Mesenteric fat pad (tissue), 1 donor: Measurements from ENCODE around the gene BCL3. TPM values are rescaled to one million over a fixed set of nuclear protein-coding genes. Genes with fewer than 3 reads are reported as not detected.

Source experiments
- DNase-seq: peaks from one replicate; pipeline ENCODE4 v3.0.0-alpha.2; 2020; ENCODE audit warnings: low spot score
- total RNA-seq: library from RNA; stranded (reverse); fragmentation: NEBNext Ultra II Directional; extraction: Animal tissue kit (Norgen Biotek cat#: 25700); gene quantifications from one replicate; pipeline ENCODE4 v1.2.1, GENCODE V29; 2021
- donor health status: DM: yes; HTN: yes; CAD: no.

Gene BCL3
- total RNA-seq, 1 donor from 2014 or later = 73.8 TPM

DNA sequence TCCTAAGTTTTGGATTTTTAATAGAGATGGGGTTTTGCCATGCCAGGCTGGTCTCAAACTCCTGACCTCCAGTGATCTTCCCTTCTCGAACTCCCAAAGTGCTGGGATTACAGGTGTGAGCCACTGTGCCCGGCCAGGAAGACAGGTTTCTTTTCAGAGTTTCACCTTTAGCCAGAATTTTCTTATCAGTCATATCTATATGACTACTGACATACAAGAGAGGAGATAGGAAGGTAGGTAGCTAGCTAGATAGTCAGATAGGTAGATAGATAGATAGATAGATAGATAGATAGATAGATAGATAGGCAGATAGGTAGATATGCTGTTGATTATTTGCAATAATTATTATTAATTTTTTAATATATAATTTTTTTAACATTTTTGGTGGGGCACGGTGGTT, 36.8 kb downstream of the BCL3 start:
- no peak for DNase-seq

DNA sequence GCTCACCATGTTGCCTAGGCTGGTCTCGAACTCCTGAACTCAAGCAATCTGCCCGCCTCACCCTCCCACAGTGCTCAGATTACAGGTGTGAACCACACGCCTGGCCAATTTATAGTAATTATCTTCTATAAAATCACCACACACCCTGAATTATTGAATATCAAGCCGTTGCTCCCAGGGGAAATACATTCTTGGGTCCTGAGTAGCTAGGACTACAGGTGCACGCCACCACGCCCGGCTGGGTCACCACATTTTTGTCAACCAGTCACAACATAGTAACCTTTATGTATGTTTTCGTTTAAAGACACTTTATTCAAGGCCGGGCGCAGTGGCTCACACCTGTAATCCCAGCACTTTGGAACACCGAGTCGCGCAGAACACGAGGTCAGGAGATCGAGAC, 37.5 kb downstream of the BCL3 start:
- no peak for DNase-seq

DNA sequence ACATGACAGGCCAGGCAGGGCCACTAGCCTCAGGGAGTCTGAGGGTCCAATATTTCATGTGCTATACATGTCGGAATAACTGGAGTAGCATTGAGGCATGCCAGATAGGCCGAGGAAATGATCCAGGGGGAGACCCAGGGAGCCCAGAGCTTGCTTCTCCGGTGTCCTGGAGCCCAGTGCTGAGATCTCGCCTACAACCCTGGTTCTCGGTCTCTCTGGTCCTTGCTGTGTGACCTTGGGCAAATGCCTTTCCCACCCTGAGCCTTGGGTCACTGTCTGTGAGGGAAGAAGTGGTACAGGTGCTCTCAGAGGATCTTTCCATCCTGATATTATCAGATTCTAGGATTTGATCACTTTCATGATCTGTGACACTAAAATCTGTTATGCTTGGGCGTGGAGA, 40.5 kb downstream of the BCL3 start:
- DNase-seq = no peak

DNA sequence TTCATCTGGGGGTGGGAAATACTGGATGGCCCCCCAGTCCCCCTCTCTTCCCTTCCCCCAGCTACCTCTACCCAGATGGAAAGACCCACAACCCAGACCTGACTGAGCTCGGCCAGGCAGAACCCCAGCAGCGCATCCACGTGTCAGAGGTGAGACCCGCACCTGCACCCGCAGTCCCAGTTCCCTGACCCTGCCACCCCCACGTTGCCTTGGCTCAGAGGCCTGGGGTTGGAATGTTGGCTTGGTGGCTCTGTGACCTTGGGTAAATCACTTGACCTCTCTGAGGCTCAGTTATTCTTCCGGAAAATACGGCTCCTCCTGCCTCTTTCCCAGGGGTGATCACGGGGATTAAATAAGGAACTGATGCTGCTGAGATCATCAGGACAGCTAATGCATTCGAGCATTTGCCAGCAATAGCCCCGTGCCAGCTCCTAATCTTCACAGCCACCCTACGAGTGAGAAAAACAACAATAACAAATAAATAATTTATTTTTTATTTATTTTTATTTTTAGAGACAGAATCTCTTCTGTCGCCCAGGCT, 41.5 kb downstream of the BCL3 start:
- DNase-seq = no peak

DNA sequence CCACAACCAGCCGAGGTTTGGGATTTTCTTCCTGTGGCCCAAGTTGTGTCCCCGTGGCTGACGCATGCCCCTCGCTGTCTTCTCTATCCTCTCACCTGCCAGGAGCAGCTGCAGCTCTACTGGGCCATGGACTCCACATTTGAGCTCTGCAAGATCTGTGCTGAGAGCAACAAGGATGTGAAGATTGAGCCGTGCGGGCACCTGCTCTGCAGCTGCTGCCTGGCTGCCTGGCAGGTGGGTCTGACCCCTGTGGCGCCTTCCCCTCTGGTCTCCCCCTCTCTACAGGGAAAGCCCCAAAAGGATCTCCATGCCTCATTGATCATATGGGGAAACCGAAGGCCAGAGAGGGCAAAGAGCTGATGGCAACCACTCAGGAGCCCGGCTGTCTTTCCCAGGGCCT, 43.8 kb downstream of the BCL3 start:
- no peak for DNase-seq

DNA sequence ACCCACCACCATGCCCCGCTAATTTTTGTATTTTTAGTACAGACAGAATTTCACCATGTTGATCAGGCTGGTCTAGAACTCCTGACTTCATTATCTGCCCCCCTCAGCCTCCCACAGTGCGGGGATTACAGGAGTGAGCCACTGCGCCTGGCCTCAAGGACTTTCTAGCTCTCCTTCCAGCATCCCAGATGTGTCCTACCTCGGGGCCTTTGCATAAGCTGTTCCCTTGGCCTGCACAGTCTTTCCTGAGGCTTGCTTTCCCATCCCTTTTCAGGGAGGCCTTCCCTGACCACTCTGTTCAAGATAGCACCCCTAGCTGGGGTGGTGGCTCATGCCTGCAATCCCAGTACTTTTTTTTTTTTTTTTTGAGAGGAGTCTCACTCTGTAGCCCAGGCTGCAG, 46.1 kb downstream of the BCL3 start:
- DNase-seq = no peak

DNA sequence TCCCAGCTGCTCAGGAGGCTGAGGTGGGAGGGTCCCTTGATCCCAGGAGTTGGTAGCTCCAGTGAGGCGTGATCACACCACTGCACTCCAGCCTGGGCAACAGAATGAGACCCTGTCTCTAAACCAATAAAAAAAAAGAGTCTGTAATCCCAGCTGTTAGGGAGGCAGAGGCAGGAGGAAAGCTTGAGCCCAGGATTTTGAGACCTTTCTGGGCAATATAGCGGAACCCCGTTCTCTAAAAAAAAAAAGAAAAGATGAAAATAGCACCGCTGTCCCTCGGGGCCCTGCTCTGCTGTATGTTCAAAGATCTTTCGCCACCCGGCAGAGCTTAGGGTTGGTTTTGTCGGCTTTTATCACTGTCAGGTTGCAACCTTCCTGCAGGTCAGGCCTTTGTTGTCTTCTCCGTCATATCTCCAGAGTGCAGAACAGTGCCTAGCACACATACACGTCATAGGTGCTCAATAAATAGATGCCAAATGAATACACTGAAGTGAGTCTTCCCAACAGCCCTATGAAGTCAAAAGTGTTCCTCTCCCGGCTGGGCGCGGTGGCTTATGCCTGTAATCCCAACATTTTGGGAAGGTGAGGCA, 47.0 kb downstream of the BCL3 start:
- no peak for DNase-seq

DNA sequence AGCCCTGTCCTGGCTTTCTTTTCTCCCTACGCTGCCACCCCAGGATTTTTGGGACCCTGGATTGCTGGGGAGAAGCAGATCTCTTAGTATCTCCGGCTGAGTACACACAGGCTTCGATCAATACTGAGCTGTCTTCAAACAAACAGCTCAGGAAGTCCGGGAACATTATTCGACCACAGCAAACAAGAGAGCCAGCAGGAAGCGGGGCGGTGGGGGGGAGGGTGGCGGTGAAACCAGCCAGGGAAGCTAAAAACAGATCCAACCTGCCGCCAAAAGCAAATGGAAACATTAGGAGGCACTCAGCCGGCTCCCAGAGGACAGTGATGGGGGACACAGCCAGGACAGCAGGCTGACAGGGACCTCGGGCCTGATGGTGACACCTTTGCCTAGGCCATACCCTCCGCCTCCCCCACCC, 48.2 kb downstream of the BCL3 start:
- no peak for DNase-seq

DNA sequence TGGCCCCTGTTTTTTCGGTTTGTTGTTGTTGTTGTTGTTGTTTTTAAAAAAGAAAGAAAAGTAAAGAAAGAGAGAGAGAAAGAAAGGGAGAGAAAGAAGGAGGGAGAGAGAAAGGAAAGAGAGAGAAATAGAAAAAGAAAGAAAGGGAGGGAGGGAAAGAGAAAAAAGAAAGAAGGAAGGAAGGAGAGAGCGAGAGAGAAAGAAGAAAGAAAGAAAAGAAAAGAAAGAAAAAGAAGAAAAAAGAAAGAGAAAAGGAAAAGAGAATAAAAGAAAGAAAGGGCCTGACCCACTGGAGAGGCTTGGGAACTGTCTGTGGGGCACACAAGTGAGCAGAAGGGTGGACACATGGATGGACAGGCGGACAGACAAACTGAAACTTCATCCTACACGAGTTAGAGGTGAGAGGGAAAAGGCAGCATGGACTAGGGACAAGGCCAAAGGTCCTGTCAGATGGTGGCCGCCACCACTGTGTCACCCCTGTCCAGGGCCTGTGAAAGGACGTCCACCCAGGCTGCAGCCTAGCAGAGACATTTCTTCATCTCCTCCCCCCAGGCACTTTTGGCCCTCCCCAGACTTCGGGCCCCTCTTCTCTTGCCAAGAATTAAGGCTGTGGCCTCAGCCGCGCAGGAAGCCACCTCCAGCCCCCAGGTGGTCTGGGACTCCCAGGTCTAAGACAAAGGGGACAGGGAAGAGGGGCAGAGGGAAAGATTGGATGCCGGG, 51.3 kb downstream of the BCL3 start:
- no peak for DNase-seq

DNA sequence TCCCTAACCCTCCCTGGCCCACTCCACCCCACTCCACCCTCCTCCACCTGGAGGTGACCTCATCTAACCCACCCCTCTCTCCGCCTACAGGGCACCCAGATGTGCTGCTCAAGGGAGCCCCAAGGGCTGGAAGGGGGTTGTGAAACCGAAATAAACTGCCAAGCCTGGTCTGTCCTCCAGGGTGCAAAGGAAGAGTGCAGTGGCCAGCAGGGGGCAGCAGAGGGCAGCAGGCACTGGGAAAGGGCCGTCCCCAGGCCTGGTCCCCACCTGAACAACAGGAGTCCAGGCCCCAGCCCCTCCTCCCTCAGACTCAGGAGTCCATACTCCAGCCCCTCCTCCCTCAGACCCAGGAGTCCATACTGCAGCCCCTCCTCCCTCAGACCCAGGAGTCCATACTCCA, 52.0 kb downstream of the BCL3 start:
- DNase-seq = peak; percentile 94

DNA sequence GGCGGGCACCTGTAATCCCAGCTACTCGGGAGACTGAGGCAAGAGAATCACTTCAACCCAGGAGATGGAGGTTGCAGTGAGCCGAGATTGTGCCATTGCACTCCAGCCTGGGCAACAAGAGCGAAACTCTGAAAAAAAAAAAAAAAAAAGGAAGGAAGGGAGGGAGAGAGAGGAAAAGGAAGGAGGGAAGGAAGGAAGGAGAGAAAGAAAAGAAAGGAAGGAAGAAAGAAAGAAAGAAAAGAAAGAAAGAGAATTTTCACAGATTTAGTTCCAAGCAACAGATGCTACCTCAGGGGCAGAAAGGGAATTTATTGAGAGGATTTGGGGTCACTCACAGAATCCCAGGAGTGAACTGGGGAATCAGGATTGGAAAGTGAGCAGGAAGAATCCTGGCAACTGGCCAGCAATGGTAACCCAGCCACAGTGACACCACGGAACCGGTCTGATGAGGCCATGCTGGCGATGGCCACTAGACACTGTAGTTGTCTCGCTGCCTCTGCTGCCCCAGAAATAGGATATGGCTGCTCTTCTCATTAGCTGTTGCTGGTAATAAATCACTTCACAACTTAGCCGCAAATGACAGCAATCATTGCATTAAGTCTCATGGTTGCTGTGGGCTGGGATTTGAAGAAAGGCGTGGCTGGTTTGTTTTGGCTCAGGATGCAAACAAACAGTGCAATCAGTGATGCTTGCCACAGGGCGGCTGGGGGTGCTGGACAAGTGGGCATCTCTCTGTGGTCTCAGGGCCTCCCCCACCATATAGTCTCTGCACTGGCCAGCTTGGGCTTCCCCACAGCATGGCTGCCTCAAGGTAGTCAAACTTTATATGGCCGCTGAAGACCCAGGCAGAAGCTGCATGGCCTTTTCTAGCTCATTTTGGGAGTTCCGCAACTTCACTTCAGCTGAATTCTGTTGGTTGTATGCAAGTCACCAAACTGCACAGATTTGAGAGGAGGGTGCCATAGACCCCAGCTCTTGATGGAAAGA, 55.2 kb downstream of the BCL3 start:
- no peak for DNase-seq

DNA sequence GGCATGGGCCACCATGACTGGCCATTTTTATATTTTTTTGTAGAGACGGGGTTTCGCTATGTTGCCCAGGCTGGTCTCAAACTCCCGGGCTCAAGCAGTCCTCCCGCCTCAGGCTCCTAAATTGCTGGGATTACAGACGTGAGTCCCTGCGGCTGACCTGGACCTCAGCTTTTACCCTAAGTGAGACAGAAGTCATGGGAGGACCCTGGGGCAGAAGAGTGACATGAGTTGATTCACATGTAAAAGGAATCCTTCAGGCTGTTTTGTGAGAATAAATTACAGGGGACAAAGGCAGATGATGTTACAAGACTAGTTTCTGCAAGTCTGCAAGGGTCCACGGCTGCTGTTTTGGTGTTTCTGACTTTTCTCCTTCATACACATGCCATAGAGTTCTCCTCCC, 57.8 kb downstream of the BCL3 start:
- no peak for DNase-seq

DNA sequence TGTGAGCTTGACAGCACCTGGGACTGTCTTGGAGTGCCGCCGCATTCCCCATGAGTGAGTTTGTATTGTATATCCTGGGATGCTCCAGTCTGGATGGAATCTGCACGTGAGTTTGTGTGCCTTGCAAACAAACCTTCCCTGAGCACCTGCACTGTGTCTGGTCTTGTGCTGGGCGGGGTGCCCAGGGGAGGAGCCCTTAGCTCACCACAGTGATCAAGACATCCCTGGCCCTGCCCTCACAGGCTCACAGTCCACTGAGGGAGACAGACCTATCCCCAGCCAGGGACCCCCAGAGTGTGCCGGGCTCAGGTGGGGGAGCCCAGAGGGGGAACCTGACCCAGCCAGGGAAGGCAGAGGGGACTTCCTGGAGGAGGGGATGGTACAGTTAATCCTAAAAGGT, 58.7 kb downstream of the BCL3 start:
- no peak for DNase-seq

DNA sequence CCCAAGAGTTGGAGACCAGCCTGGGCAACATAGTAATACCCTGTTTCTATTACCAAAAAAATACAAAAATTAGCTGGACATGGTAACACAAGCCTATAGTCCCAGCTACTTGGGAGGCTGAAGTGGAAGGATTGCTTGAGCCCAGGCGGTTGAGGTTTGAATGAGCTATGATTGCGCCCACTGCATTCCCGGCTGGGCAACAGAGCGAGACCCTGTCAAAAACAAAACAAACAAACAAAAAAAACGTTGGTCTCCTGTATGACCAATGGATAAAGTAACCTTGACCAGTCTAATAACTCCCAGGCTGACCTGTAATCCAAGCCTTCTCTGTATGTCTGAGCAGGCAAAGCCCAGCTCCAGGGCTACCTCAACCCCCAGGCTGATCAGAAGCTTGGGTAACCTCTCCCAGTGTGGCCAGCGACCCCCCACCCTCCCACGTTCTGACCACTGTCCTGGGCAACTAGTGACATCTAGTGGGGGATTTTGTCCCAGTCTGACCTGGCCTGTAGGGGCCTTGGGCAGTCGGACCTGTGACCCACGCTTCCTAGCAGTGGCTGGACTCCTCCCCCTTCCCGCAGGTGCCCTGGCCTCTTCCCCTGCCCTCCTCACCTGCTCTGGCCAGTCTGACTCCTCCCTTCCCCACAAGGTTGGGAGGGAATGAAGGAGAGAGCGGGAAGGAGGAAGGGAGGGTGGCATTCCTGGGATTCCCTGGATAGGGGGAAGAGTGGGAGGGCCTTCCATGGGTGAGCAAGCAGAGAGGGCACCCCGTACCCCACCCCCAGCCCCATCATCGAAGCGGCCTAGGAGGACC, 59.3 kb downstream of the BCL3 start:
- DNase-seq = no peak

DNA sequence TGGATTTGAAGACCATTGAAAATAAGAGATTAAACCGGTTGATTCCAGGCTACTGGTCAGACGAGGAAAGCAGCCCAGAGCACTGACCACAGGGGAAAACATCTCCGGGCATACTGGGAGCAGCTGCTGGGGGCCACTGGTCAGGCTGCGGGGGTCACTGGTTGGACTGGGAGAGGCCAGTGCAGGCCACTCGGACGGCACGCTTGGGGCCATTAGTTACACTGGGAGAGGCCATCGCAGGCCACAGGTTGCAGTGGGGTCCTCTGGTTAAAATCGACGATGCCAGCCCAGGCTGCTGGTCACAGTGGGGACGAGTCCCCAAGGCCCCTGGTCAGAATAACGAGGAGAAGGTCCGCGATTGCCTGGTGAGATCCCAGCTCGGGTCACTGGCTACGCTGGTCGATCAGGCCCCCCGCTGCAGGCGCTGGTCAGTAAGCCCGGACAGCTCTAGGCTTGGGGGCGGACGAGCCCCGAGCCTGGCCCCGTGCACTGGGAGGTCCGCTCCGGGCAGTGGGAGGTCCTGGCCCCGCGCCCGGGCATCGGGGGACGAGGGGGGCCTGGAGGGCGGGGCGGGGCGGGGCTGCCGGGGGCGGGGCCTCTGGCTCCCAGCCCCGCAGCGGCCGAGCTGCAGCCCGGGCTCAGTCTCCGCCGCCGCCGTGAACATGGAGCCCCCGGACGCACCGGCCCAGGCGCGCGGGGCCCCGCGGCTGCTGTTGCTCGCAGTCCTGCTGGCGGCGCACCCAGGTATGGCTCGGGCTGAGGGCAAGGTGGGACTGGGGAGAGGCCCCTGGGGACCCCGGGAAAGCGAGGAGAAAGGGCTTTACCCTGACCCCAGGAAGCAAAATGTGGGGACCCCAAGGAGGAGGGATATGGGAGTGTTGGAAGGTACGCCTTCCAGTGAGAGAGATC, 60.2 kb downstream of the BCL3 start, which contains the start of gene BCAM:
TSS of gene BCAM (plus strand) at position 641 of the 909 bp plus-strand sequence. CDS start at position 663, 22 bp downstream.
- peak; percentile 94 for DNase-seq
